DND-41 (cell line): ENCODE data around the gene ADAP2.

Experiments used
- ATAC-seq: fragments of 200-7000 bp; cut with Tn5 transposase; 3 replicates; pipeline ENCODE4 v1.9.1; 2021; ENCODE audit warnings: low read depth; ENCODE audit not compliant: insufficient read depth
- DNase-seq: peaks from one replicate; pipeline ENCODE4 v3.0.0-alpha.2; 2020
- H2AFZ ChIP-seq: 2 replicates; pipeline ENCODE4 v1.6.0; 2012; ENCODE audit warnings: low read depth, low read length
- H3K27ac ChIP-seq: 2 replicates; pipeline ENCODE4 v1.5.1; 2012; ENCODE audit warnings: low read length, inconsistent platforms
- H3K27me3 ChIP-seq: fragments of 200-600 bp; sonication (generic); 2 replicates; pipeline ENCODE4 v1.6.0; 2012; ENCODE audit warnings: low read length, mild to moderate bottlenecking, inconsistent platforms; ENCODE audit not compliant: insufficient read depth, poor library complexity
- H3K36me3 ChIP-seq: 2 replicates; pipeline ENCODE4 v1.5.1; 2012; ENCODE audit warnings: low read length, inconsistent platforms; ENCODE audit not compliant: insufficient read depth
- H3K4me1 ChIP-seq: 2 replicates; pipeline ENCODE4 v1.5.1; 2012; ENCODE audit warnings: mild to moderate bottlenecking, low read length; ENCODE audit not compliant: insufficient read depth
- H3K4me2 ChIP-seq: 2 replicates; pipeline ENCODE4 v1.6.0; 2012; ENCODE audit warnings: mild to moderate bottlenecking, moderate library complexity, low read length, inconsistent platforms; ENCODE audit not compliant: insufficient read depth
- H3K4me3 ChIP-seq, 2 experiments: fragments of 200-600 bp in 1 of 2; shearing (Covaris generic) in 1 of 2; 2 replicates each; pipeline ENCODE4 v1.5.1; 2012 to 2016; ENCODE audit warnings: inconsistent platforms in 2 of 2, low read length in 2 of 2, mild to moderate bottlenecking in 2 of 2, low read depth in 1 of 2, moderate library complexity in 1 of 2
- H3K79me2 ChIP-seq: 2 replicates; pipeline ENCODE4 v1.6.0; 2012; ENCODE audit warnings: low read length, inconsistent platforms; ENCODE audit not compliant: insufficient read depth
- H3K9ac ChIP-seq: 2 replicates; pipeline ENCODE4 v1.6.0; 2012; ENCODE audit warnings: low read depth, mild to moderate bottlenecking, inconsistent platforms, low read length, moderate library complexity
- H3K9me3 ChIP-seq: 2 replicates; pipeline ENCODE4 v1.5.1; 2012; ENCODE audit warnings: low read length, moderate library complexity, mild to moderate bottlenecking, inconsistent platforms; ENCODE audit not compliant: insufficient read depth, severe bottlenecking
- H4K20me1 ChIP-seq: 2 replicates; pipeline ENCODE4 v1.6.0; 2012; ENCODE audit warnings: low read length; ENCODE audit not compliant: insufficient read depth
- EZH2 ChIP-seq: IDR thresholded peaks from 3 replicates; pipeline ENCODE4 v1.6.1; 2012; ENCODE audit warnings: borderline replicate concordance, low read depth, mild to moderate bottlenecking, moderate library complexity, low read length, inconsistent platforms; ENCODE audit not compliant: severe bottlenecking
- TF ChIP-seq, protein P1 (sequence below): IDR thresholded peaks from 2 replicates; pipeline ENCODE4 v1.5.1; 2012; ENCODE audit warnings: borderline replicate concordance, low read length, moderate library complexity, mild to moderate bottlenecking; ENCODE audit not compliant: poor library complexity, severe bottlenecking; ENCODE audit errors: extremely low read depth

ADAP2 gene, protein sequence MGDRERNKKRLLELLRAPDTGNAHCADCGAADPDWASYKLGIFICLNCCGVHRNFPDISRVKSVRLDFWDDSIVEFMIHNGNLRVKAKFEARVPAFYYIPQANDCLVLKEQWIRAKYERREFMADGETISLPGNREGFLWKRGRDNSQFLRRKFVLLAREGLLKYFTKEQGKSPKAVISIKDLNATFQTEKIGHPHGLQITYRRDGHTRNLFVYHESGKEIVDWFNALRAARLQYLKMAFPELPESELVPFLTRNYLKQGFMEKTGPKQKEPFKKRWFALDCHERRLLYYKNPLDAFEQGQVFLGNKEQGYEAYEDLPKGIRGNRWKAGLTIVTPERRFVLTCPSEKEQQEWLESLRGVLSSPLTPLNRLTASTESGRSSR

DNA sequence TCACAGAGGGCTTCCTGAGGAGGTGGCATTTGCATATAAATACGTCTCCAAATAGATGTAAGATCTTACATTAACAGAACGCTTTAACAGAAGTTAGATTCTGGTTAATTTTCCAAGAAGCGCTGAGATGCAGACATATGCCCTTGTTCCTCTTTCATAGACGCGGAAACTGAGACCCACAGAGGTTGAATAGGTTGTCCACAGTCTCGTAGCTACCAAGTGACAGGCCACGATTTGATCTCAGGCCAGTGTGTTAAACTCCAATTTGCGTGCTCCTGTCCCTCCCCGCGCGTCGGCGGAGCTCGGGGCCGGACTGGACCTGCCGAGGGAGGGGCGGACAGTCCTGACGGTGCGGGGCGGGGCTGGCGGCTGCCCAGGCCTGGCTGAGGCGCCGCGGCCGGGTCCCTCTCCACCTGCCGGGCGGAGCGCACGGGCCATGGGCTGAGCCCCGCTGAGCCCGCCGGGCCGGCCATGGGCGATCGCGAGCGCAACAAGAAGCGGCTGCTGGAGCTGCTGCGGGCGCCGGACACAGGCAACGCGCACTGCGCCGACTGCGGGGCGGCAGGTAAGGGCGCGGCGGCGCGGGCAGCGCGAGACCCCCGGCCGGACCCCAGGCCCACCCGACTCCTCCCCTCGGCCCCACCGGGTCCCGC is at the start of gene ADAP2:
Gene ADAP2 (plus strand): TSS at position 402 of the 653 bp plus-strand sequence. CDS start 70 bp downstream, at position 472.
- TF ChIP-seq EZH2: no peak
- TF ChIP-seq, protein P1, sequence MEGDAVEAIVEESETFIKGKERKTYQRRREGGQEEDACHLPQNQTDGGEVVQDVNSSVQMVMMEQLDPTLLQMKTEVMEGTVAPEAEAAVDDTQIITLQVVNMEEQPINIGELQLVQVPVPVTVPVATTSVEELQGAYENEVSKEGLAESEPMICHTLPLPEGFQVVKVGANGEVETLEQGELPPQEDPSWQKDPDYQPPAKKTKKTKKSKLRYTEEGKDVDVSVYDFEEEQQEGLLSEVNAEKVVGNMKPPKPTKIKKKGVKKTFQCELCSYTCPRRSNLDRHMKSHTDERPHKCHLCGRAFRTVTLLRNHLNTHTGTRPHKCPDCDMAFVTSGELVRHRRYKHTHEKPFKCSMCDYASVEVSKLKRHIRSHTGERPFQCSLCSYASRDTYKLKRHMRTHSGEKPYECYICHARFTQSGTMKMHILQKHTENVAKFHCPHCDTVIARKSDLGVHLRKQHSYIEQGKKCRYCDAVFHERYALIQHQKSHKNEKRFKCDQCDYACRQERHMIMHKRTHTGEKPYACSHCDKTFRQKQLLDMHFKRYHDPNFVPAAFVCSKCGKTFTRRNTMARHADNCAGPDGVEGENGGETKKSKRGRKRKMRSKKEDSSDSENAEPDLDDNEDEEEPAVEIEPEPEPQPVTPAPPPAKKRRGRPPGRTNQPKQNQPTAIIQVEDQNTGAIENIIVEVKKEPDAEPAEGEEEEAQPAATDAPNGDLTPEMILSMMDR: no peak
- Histone ChIP-seq H3K9me3 (no peaks in the 10 kb centered on the region), H3K4me2 (no peak within 1 kb of the TSS), H3K4me3 (no peak within 1 kb of the TSS), H2AFZ (no peak within 1 kb of the TSS), H4K20me1 (no peaks in the 10 kb centered on the region), H3K4me1 (no peaks in the 10 kb centered on the region), H3K9ac (no peak within 1 kb of the TSS), H3K27me3 (no peaks in the 10 kb centered on the region), H3K27ac (no peak within 1 kb of the TSS), H3K36me3 (no peaks in the 10 kb centered on the region), H3K79me2 (no peaks in the 10 kb centered on the region)
- DNase-seq (no peak), ATAC-seq (no peak)

DNA sequence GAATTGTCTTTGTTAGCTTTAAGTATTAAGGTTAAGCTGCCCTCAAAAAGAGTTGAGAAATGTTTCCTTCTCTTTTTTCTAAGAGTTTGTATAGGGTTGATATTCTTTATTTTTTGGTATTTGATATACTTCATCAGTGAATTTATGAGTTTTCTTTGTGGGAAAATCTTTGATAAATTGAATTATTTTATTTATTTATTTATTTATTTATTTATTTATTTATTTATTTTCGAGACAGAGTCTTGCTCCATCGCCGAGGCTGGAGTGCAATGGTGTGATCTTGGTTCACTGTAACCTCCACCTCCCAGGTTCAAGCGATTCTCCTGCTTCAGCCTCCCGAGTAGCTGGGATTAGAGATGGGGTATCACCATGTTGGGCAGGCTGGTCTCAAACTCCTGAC is 35.6 kb upstream of the ADAP2 start:
- Histone ChIP-seq H3K9me3 (no peaks in the 10 kb centered on the region), H3K9ac (no peak overlapping the region), H3K4me2 (no peak overlapping the region), H3K79me2 (no peaks in the 10 kb centered on the region; the same call in 1 of the 2 replicates), H3K36me3 (peaks cover 63% of the 10 kb centered on the region), H3K4me3 (no peak overlapping the region), H4K20me1 (no peaks in the 10 kb centered on the region), H3K27ac (no peak overlapping the region), H3K4me1 (no peaks in the 10 kb centered on the region), H3K27me3 (no peaks in the 10 kb centered on the region), H2AFZ (no peak overlapping the region)
- no peak for TF ChIP-seq EZH2
- DNase-seq: no peak
- ATAC-seq: no peak

DNA sequence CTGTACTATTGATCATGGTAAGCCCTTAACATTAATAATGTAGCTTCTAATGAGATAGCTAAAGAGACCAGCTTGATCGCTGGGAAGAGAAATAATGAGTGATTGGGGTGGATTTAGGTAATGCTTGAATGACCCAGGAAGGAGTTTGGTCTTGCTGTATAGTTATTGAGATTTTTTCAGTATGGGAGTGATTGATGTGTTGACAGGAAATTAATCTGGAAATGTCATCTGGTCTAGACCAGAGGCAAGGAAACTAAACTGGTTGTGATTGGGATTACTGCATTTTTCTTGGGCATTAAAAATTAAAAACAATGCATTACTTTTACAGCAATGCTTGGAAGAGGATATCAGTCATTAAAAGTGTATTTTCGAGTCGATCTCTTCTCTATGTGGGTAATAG is 27.5 kb upstream of the ADAP2 start:
- ATAC-seq (no peak), DNase-seq (no peak)
- Histone ChIP-seq H3K4me1 (no peaks in the 10 kb centered on the region), H3K9ac (no peak overlapping the region), H2AFZ (no peak overlapping the region), H3K9me3 (no peaks in the 10 kb centered on the region), H3K4me2 (no peak overlapping the region), H3K4me3 (no peak overlapping the region), H4K20me1 (no peaks in the 10 kb centered on the region), H3K36me3 (peaks cover 86% of the 10 kb centered on the region), H3K27me3 (no peaks in the 10 kb centered on the region), H3K79me2 (peaks cover 2% of the 10 kb centered on the region; the same call in 1 of the 2 replicates), H3K27ac (no peak overlapping the region)
- TF ChIP-seq EZH2: no peak
- TF ChIP-seq, protein P1: no peak

DNA sequence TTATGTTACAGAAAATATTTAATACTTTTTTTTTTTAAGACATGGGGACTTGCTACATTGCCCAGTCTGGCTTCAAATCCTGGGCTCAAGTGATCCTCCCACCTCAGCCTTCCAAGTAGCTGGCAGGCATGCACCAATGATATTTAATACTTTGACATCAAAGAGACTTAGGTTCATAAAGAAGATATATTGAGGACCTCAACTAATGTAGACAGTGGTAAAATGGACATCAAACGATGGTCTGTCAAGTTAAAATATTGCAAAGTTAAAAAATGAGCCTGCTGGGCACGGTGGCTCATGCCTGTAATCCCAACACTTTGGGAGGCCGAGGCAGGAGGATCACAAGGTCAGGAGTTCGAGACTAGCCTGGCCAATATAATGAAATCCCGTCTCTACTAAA is 24.4 kb upstream of the ADAP2 start:
- H3K4me1 ChIP-seq: 0 out of 2 replicates have a peak, but pooled peaks cover 4% of the 10 kb centered on the region
- H4K20me1 ChIP-seq: no peaks in the 10 kb centered on the region
- TF ChIP-seq, protein P1: no peak
- TF ChIP-seq EZH2: no peak
- H3K27me3 ChIP-seq: no peaks in the 10 kb centered on the region
- H2AFZ ChIP-seq: no peak overlapping the region
- no peak for DNase-seq
- H3K27ac ChIP-seq: no peak overlapping the region
- no peak overlapping the region for H3K4me3 ChIP-seq
- H3K9ac ChIP-seq: no peak overlapping the region
- no peak overlapping the region for H3K4me2 ChIP-seq
- peaks cover 78% of the 10 kb centered on the region for H3K36me3 ChIP-seq
- no peaks in the 10 kb centered on the region for H3K9me3 ChIP-seq
- peaks cover 6% of the 10 kb centered on the region for H3K79me2 ChIP-seq
- ATAC-seq: no peak
